WERI-Rb-1 (cell line): ENCODE results near the gene CCL14.
"Not testable (repeated sequence)": the region's sequence is repeated elsewhere in the genome, so short reads cannot be mapped to it uniquely, and the experiment has no call there.

Experiments used
- DNase-seq: peaks from one replicate; pipeline ENCODE4 v3.0.0-alpha.2; 2020
- H3K27ac ChIP-seq: fragments of 250-450 bp; sonication (Bioruptor Pico); 2 replicates; pipeline ENCODE4 v1.5.1; 2020; ENCODE audit warnings: mild to moderate bottlenecking, moderate library complexity
- H3K27me3 ChIP-seq: fragments of 250-450 bp; sonication (Bioruptor Pico); 2 replicates; pipeline ENCODE4 v1.5.1; 2021; ENCODE audit warnings: mild to moderate bottlenecking, low read depth, moderate library complexity; ENCODE audit not compliant: insufficient read depth, severe bottlenecking
- H3K36me3 ChIP-seq: fragments of 250-450 bp; sonication (Bioruptor Pico); 2 replicates; pipeline ENCODE4 v1.5.1; 2020; ENCODE audit warnings: mild to moderate bottlenecking, moderate library complexity
- H3K4me3 ChIP-seq: 2 replicates; pipeline ENCODE4 v1.5.1; 2011; ENCODE audit warnings: low read depth, mild to moderate bottlenecking, control low read depth, low read length
- H3K9me3 ChIP-seq: fragments of 250-450 bp; sonication (Bioruptor Pico); 2 replicates; pipeline ENCODE4 v1.5.1; 2021; ENCODE audit warnings: mild to moderate bottlenecking, moderate library complexity; ENCODE audit not compliant: severe bottlenecking
- CTCF ChIP-seq: IDR thresholded peaks from 2 replicates; pipeline ENCODE4 v1.5.1; 2011; ENCODE audit warnings: low read depth, mild to moderate bottlenecking, control low read depth, inconsistent platforms, low read length

The CCL14 gene

GRCh38 chr17:36019423-36019822 is 32.9 kb upstream of the CCL14 start:
- no peaks in the 10 kb centered on the region for H3K27me3 ChIP-seq
- DNase-seq: no peak
- no peak overlapping the region for H3K4me3 ChIP-seq
- H3K36me3 ChIP-seq: no peaks in the 10 kb centered on the region
- no peak for TF ChIP-seq CTCF
- no peak overlapping the region for H3K27ac ChIP-seq
- H3K9me3 ChIP-seq: peaks cover 4% of the 10 kb centered on the region

GRCh38 chr17:36017799-36018198 is 31.3 kb upstream of the CCL14 start, which contains the start of gene CCL23:
TSS of gene CCL23 (minus strand) at chr17:36017972. CDS start at chr17:36017897, 75 bp downstream.
- TF ChIP-seq CTCF: no peak
- DNase-seq: no peak
- H3K27ac ChIP-seq: no peak within 1 kb of the TSS
- no peaks in the 10 kb centered on the region for H3K36me3 ChIP-seq
- no peaks in the 10 kb centered on the region for H3K27me3 ChIP-seq
- H3K9me3 ChIP-seq: peaks cover 1% of the 10 kb centered on the region
- no peak within 1 kb of the TSS for H3K4me3 ChIP-seq

- Histone ChIP-seq H3K27ac (no peak overlapping the region), H3K36me3 (no peaks in the 10 kb centered on the region), H3K4me3 (no peak overlapping the region), H3K9me3 (peaks cover 9% of the 10 kb centered on the region), H3K27me3 (no peaks in the 10 kb centered on the region)
- DNase-seq: no peak
- no peak for TF ChIP-seq CTCF
Observed at GRCh38 chr17:36016555-36016954, 30.0 kb upstream of the CCL14 start.

- H3K36me3 ChIP-seq, H3K27ac ChIP-seq, H3K27me3 ChIP-seq, DNase-seq, H3K4me3 ChIP-seq, H3K9me3 ChIP-seq: not testable (repeated sequence)
Observed at GRCh38 chr17:36015895-36016294, 29.4 kb upstream of the CCL14 start.

GRCh38 chr17:36014946-36015345 is 28.4 kb upstream of the CCL14 start:
- Histone ChIP-seq H3K36me3 (no peaks in the 10 kb centered on the region), H3K27ac (no peak overlapping the region), H3K9me3 (peaks cover 10% of the 10 kb centered on the region), H3K27me3 (no peaks in the 10 kb centered on the region), H3K4me3 (no peak overlapping the region)
- DNase-seq: no peak
- no peak for TF ChIP-seq CTCF

GRCh38 chr17:36011201-36011600 is 24.7 kb upstream of the CCL14 start:
- H3K27me3 ChIP-seq: no peaks in the 10 kb centered on the region
- no peaks in the 10 kb centered on the region for H3K36me3 ChIP-seq
- no peak overlapping the region for H3K27ac ChIP-seq
- H3K4me3 ChIP-seq: no peak overlapping the region
- H3K9me3 ChIP-seq: peaks cover 15% of the 10 kb centered on the region
- no peak for TF ChIP-seq CTCF
- DNase-seq: no peak
